22Rv1 (cell line): ENCODE data around the gene TM7SF2.

ENCODE experiments used
- CTCF ChIP-seq: fragments of 450-650 bp; IDR thresholded peaks from 2 replicates; pipeline ENCODE4 v1.5.1; 2017; ENCODE audit warnings: mild to moderate bottlenecking
- ZFX ChIP-seq: fragments of 450-650 bp; IDR thresholded peaks from 2 replicates; pipeline ENCODE4 v1.6.1; 2017; ENCODE audit warnings: antibody characterized with exemption, borderline replicate concordance

GRCh38 chr11:65104628-65105027 is 7.0 kb upstream of the TM7SF2 start:
- TF ChIP-seq CTCF (no peak), ZFX (no peak)
